Measurements from ENCODE around the gene MAML2. TPM values are rescaled to one million over a fixed set of nuclear protein-coding genes. Genes with fewer than 3 reads are reported as not detected.

The MAML2 gene
- total and polyA plus RNA-seq, 9 of the 15 experiments (the other 6 are each of a cell fraction or from before 2014, with no cell fraction given) = 0.79 to 6.8 (median 4.8) TPM

DNA sequence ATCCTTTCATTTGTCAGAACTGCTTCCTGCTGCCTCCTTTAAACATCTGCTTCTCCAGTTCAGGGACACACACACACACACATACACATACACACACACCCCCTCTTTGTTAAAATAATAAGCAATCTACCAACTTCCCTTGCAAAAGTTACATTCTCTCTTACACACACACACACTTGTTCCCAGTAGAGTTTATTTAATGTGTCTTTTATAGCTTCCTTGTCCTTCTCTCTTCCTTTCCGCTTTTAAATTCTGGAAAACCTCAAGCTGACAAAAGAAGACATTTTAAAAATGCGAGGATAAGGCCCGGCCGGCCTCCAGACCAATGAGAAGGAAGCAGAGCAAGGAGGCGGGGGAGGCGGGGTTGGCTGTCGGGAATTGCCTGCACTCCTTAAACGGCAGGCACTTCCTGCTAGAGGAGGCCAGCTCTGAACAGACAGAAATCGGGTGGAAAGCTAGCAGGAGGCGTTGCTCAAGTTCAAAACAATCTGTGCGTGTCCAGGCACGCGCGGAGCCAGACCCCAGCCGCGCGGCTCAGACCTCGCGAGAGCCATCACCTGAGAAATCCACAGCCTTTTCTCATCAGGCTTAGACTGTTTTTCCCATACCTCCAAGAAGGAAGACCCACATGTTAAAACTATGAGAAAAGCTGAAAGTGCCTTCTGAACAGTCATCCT is 99.9 kb downstream of the MAML2 start (continued):
- TF ChIP-seq GABPA (tag; conservative IDR thresholded peaks at IDR 0.05; ENCODE audit: low read depth) (peak; percentile 61; the same call in 1 of the 2 replicates), NFIC (IDR thresholded peaks at IDR 0.05) (peak; percentile 24; the same call in 1 of the 2 replicates), GABPB2 (CRISPR knock-in tag; conservative IDR thresholded peaks at IDR 0.05) (no peak), NFATC3 (IDR thresholded peaks at IDR 0.05) (peak; percentile 67; the same call in 1 of the 2 replicates), ELF1 (tag; IDR thresholded peaks at IDR 0.05) (peak; percentile 78), TEAD4 (IDR thresholded peaks at IDR 0.05; ENCODE audit: low read length) (peak; percentile 45; the same call in 1 of the 2 replicates), TEAD4 (CRISPR knock-in tag; IDR thresholded peaks at IDR 0.05; ENCODE audit: borderline replicate concordance) (no peak), PTBP1 (IDR thresholded peaks at IDR 0.05; ENCODE audit: low read depth, low read length) (no peak), DPF2 (IDR thresholded peaks at IDR 0.05) (peak; percentile 67), HSF4 (CRISPR knock-in tag; IDR thresholded peaks at IDR 0.05; ENCODE audit: borderline replicate concordance) (no peak), SMAD2 (IDR thresholded peaks at IDR 0.05; ENCODE audit: low read depth, low read length) (no peak), TCF7L2 (IDR thresholded peaks at IDR 0.05; ENCODE audit: low read depth, low read length) (peak; percentile 53; the same call in 1 of the 2 replicates), CREM (IDR thresholded peaks at IDR 0.05; ENCODE audit: low read depth) (peak; percentile 53), BCL6 (CRISPR knock-in tag; IDR thresholded peaks at IDR 0.05) (no peak), ETV6 (IDR thresholded peaks at IDR 0.05; ENCODE audit: borderline replicate concordance in 1 of 2, low read depth in 2 of 2, low read length in 1 of 2) (peak in 1 of 2 experiments; percentile 53; a peak in 1 of 4 replicates), ETV6 (CRISPR knock-in tag; IDR thresholded peaks at IDR 0.05; ENCODE audit: borderline replicate concordance) (no peak), MYC (IDR thresholded peaks at IDR 0.05; ENCODE audit: low read depth, low read length) (peak; percentile 80), MYC (CRISPR knock-in tag; IDR thresholded peaks at IDR 0.05; ENCODE audit: borderline replicate concordance, low read depth) (no peak; the same call in 1 of the 2 replicates), RBM25 (IDR thresholded peaks at IDR 0.05; ENCODE audit: low read depth, low read length, severe bottlenecking) (peak; percentile 86), EGR1 (conservative IDR thresholded peaks at IDR 0.05) (peak; percentile 81), E2F4 (CRISPR knock-in tag; IDR thresholded peaks at IDR 0.05; ENCODE audit: low read depth) (peak; percentile 14; the same call in 1 of the 2 replicates), RAD21 (CRISPR knock-in tag; conservative IDR thresholded peaks at IDR 0.05 in 1 of 2, IDR thresholded peaks at IDR 0.05 in 1 of 2) (0 out of 4 replicates have a peak, but pooled peaks of 1 of the 2 experiments have one; percentile 25), SMAD3 (CRISPR knock-in tag; conservative IDR thresholded peaks at IDR 0.05) (0 out of 2 replicates have a peak, but pooled peaks have one; percentile 26), RCOR1 (IDR thresholded peaks at IDR 0.05; ENCODE audit: borderline replicate concordance in 1 of 2, low read depth in 2 of 2, low read length in 2 of 2) (peak; percentile 74 to 95), ZNF165 (CRISPR knock-in tag; IDR thresholded peaks at IDR 0.05; ENCODE audit: borderline replicate concordance) (no peak), SRSF1 (IDR thresholded peaks at IDR 0.05; ENCODE audit: low read depth, low read length) (no peak), HLTF (IDR thresholded peaks at IDR 0.05) (no peak), TBP (optimal IDR thresholded peaks at IDR 0.05; ENCODE audit: low read depth, low read length) (peak; percentile 66), NELFE (IDR thresholded peaks at IDR 0.05; ENCODE audit: insufficient read depth, insufficient read length) (no peak)
- TF ChIP-seq, protein P1, sequence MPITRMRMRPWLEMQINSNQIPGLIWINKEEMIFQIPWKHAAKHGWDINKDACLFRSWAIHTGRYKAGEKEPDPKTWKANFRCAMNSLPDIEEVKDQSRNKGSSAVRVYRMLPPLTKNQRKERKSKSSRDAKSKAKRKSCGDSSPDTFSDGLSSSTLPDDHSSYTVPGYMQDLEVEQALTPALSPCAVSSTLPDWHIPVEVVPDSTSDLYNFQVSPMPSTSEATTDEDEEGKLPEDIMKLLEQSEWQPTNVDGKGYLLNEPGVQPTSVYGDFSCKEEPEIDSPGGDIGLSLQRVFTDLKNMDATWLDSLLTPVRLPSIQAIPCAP (CRISPR knock-in tag; IDR thresholded peaks at IDR 0.05; ENCODE audit: borderline replicate concordance) = no peak

Measured in K562 (cell line).